MM.1S (cell line): ENCODE data around the gene CAMK4.

Experiments
- DNase-seq: peaks from one replicate; pipeline ENCODE4 v3.0.0-alpha.2; 2015
- H2AFZ ChIP-seq: fragments of 300-600 bp; sonication (generic); 2 replicates; pipeline ENCODE4 v1.6.0; 2016; ENCODE audit warnings: antibody characterized with exemption, low read length
- H3F3A ChIP-seq: fragments of 300-600 bp; sonication (generic); 2 replicates; pipeline ENCODE4 v1.6.1; 2016; ENCODE audit warnings: mild to moderate bottlenecking, antibody characterized with exemption, low read length, moderate library complexity, mixed read lengths; ENCODE audit not compliant: insufficient read depth
- H3K27ac ChIP-seq: fragments of 300-600 bp; sonication (generic); 2 replicates; pipeline ENCODE4 v1.5.1; 2016; ENCODE audit warnings: mild to moderate bottlenecking, low read length
- H3K27me3 ChIP-seq: fragments of 300-600 bp; sonication (generic); replicated peaks from 2 replicates; pipeline ENCODE4 v1.6.0; 2016; ENCODE audit warnings: low read length; ENCODE audit not compliant: insufficient read depth
- H3K36me3 ChIP-seq: fragments of 300-600 bp; sonication (generic); replicated peaks from 2 replicates; pipeline ENCODE4 v1.6.1; 2016; ENCODE audit warnings: mild to moderate bottlenecking, low read length, mixed read lengths; ENCODE audit not compliant: insufficient read depth
- H3K4me1 ChIP-seq: fragments of 300-600 bp; sonication (generic); 2 replicates; pipeline ENCODE4 v1.6.1; 2016; ENCODE audit warnings: low read length, mixed read lengths
- H3K4me2 ChIP-seq: fragments of 300-600 bp; sonication (generic); 2 replicates; pipeline ENCODE4 v1.6.0; 2016; ENCODE audit warnings: low read depth, low read length
- H3K4me3 ChIP-seq: fragments of 300-600 bp; sonication (generic); 2 replicates; pipeline ENCODE4 v1.5.1; 2016; ENCODE audit warnings: low read length, mixed read lengths
- H3K79me2 ChIP-seq: fragments of 300-600 bp; sonication (generic); 2 replicates; pipeline ENCODE4 v1.6.1; 2016; ENCODE audit warnings: mixed run types, low read length, mixed read lengths
- H3K9ac ChIP-seq: fragments of 300-600 bp; sonication (generic); 2 replicates; pipeline ENCODE4 v1.6.1; 2016; ENCODE audit warnings: low read length, mixed read lengths
- H3K9me2 ChIP-seq: fragments of 300-600 bp; sonication (generic); replicated peaks from 2 replicates; pipeline ENCODE4 v1.6.1; 2016; ENCODE audit warnings: mild to moderate bottlenecking, low read length, mixed read lengths; ENCODE audit not compliant: insufficient read depth
- H3K9me3 ChIP-seq: fragments of 300-600 bp; sonication (generic); replicated peaks from 2 replicates; pipeline ENCODE4 v1.6.1; 2016; ENCODE audit warnings: mild to moderate bottlenecking, low read length, mixed read lengths; ENCODE audit not compliant: insufficient read depth
- H4K20me1 ChIP-seq: fragments of 300-600 bp; sonication (generic); 2 replicates; pipeline ENCODE4 v1.6.1; 2016; ENCODE audit warnings: mild to moderate bottlenecking, low read length, moderate library complexity, mixed read lengths; ENCODE audit not compliant: insufficient read depth
- EZH2 ChIP-seq: fragments of 300-600 bp; sonication (generic); optimal IDR thresholded peaks from 2 replicates; pipeline ENCODE3; 2017; ENCODE audit warnings: low read depth, mild to moderate bottlenecking, antibody characterized with exemption, low read length, mixed read lengths
- EZH2phosphoT487 ChIP-seq: fragments of 300-600 bp; sonication (generic); IDR thresholded peaks from 2 replicates; pipeline ENCODE4 v1.6.1; 2018; ENCODE audit warnings: antibody characterized with exemption, low read length
- TF ChIP-seq, protein P1 (sequence below): fragments of 300-600 bp; sonication (generic); IDR thresholded peaks from 2 replicates; pipeline ENCODE4 v1.5.1; 2016; ENCODE audit warnings: antibody characterized with exemption, low read length, mixed read lengths

The CAMK4 gene

DNA sequence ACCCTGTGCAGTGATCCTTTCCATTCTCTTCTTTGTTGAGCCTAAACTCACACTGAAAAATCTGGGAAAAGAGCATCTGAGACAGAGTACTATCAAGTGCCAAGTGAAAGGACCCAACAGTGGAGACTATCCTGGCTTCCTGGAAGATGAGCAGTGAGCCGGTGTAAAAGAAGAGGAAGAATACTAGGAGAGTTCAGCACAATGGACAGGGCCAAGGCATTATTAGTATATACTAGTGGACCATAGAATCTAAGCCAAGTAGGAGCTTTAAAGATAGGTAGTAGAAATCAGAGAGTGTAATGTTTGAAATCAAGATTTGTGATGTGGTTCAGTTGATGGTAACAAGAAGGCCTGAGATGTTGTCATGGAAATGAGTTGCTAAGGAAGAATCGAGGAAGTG is 140.8 kb downstream of the CAMK4 start:
- no peaks in the 10 kb centered on the region; the same call in 1 of the 2 replicates for H4K20me1 ChIP-seq
- H3K27ac ChIP-seq = no peak overlapping the region
- no peak overlapping the region for H3K9ac ChIP-seq
- H3K27me3 ChIP-seq = no peaks in the 10 kb centered on the region
- no peaks in the 10 kb centered on the region for H3F3A ChIP-seq
- no peaks in the 10 kb centered on the region for H3K36me3 ChIP-seq
- no peak for DNase-seq
- TF ChIP-seq, protein P1, sequence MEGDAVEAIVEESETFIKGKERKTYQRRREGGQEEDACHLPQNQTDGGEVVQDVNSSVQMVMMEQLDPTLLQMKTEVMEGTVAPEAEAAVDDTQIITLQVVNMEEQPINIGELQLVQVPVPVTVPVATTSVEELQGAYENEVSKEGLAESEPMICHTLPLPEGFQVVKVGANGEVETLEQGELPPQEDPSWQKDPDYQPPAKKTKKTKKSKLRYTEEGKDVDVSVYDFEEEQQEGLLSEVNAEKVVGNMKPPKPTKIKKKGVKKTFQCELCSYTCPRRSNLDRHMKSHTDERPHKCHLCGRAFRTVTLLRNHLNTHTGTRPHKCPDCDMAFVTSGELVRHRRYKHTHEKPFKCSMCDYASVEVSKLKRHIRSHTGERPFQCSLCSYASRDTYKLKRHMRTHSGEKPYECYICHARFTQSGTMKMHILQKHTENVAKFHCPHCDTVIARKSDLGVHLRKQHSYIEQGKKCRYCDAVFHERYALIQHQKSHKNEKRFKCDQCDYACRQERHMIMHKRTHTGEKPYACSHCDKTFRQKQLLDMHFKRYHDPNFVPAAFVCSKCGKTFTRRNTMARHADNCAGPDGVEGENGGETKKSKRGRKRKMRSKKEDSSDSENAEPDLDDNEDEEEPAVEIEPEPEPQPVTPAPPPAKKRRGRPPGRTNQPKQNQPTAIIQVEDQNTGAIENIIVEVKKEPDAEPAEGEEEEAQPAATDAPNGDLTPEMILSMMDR = no peak
- TF ChIP-seq EZH2 = no peak
- no peak for TF ChIP-seq EZH2phosphoT487
- no peaks in the 10 kb centered on the region for H3K79me2 ChIP-seq
- H3K4me3 ChIP-seq = no peak overlapping the region
- no peak overlapping the region for H3K4me2 ChIP-seq
- no peaks in the 10 kb centered on the region for H3K9me3 ChIP-seq
- H2AFZ ChIP-seq = no peak overlapping the region
- H3K4me1 ChIP-seq = no peaks in the 10 kb centered on the region
- no peaks in the 10 kb centered on the region for H3K9me2 ChIP-seq

DNA sequence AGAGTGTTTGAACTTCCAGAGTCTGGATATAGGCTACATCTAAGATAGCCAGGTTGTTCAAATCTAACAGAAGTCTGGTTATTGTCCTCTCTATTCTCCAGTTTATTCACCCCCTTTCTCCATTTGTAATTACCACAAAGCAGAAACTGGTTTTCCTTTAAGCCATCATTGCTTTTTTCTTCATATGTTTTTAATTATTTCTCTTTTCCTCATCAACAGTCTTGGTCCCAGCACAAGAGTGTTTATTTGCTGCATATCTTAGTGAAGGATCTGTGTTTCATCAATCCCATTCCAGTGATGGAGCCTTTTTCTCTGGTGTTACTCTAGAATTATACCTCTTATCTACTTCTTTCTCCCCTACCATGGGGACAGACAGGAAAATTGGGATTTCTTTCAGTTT is 142.2 kb downstream of the CAMK4 start:
- no peak overlapping the region for H3K4me3 ChIP-seq
- H3K4me1 ChIP-seq = no peaks in the 10 kb centered on the region
- no peaks in the 10 kb centered on the region for H3K79me2 ChIP-seq
- no peaks in the 10 kb centered on the region for H3K27me3 ChIP-seq
- no peak for DNase-seq
- no peak overlapping the region for H3K9ac ChIP-seq
- no peaks in the 10 kb centered on the region for H3K36me3 ChIP-seq
- no peaks in the 10 kb centered on the region for H3F3A ChIP-seq
- no peaks in the 10 kb centered on the region for H3K9me3 ChIP-seq
- TF ChIP-seq EZH2 = no peak
- no peak for TF ChIP-seq EZH2phosphoT487
- TF ChIP-seq, protein P1 = no peak
- H3K27ac ChIP-seq = no peak overlapping the region
- H3K4me2 ChIP-seq = no peak overlapping the region
- H2AFZ ChIP-seq = no peak overlapping the region
- H3K9me2 ChIP-seq = no peaks in the 10 kb centered on the region
- no peaks in the 10 kb centered on the region; the same call in 1 of the 2 replicates for H4K20me1 ChIP-seq

DNA sequence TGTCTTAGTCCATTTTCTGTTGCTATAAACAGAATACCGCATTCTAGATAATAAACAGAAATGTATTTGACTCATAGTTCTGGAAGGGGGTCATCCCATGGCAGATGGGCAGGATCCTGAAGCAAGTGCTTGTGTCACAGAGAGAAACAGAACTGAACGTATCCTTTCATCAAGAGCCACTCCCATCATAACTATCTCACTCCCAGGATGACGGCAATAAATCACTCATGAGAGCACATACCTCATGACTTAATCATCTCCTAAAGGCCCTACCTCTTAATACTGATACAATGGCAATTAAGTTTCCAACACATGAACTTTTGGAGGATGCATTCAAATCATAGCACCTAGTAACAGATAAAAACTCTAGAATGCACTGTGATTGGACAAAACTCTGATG is 142.9 kb downstream of the CAMK4 start:
- Histone ChIP-seq H2AFZ (no peak overlapping the region), H3K4me3 (no peak overlapping the region), H3K27me3 (no peaks in the 10 kb centered on the region), H3K36me3 (no peaks in the 10 kb centered on the region), H3K9ac (no peak overlapping the region), H4K20me1 (no peaks in the 10 kb centered on the region; the same call in 1 of the 2 replicates), H3K4me1 (no peaks in the 10 kb centered on the region), H3K27ac (no peak overlapping the region), H3F3A (no peaks in the 10 kb centered on the region), H3K9me3 (no peaks in the 10 kb centered on the region), H3K9me2 (no peaks in the 10 kb centered on the region), H3K79me2 (no peaks in the 10 kb centered on the region), H3K4me2 (no peak overlapping the region)
- no peak for TF ChIP-seq EZH2
- TF ChIP-seq EZH2phosphoT487 = no peak
- TF ChIP-seq, protein P1 = no peak
- no peak for DNase-seq
